ENCODE results near the gene PEX7.
A peak's percentile ranks its signal among the peaks of the same experiment; 100 is the strongest.
"Not testable (repeated sequence)": the region's sequence is repeated elsewhere in the genome, so short reads cannot be mapped to it uniquely, and the experiment has no call there.

PEX7 gene

GRCh38 chr6:136822376-136823127 lies at the start of gene PEX7:
PEX7 (plus strand) TSS chr6:136822592; CDS start chr6:136822666, 74 bp downstream.
- peak; percentile 77 for DNase-seq (ENCODE audit: low spot score)

- no peak for DNase-seq (ENCODE audit: low spot score)
Observed at GRCh38 chr6:136772685-136773472, 49.5 kb upstream of the PEX7 start.

- no peak for DNase-seq (ENCODE audit: low spot score)
Observed at GRCh38 chr6:136773473-136773796, 49.0 kb upstream of the PEX7 start.

GRCh38 chr6:136774228-136775041 lies 48.0 kb upstream of the PEX7 start:
- no peak for DNase-seq (ENCODE audit: low spot score)

GRCh38 chr6:136775081-136775480 lies 47.3 kb upstream of the PEX7 start:
- no peak for DNase-seq (ENCODE audit: low spot score)

GRCh38 chr6:136775548-136775947 lies 46.8 kb upstream of the PEX7 start:
- no peak for DNase-seq (ENCODE audit: low spot score)

GRCh38 chr6:136777651-136778050 lies 44.7 kb upstream of the PEX7 start:
- DNase-seq (ENCODE audit: low spot score): no peak

- no peak for DNase-seq (ENCODE audit: low spot score)
Observed at GRCh38 chr6:136779682-136780081, 42.7 kb upstream of the PEX7 start.

- no peak for DNase-seq (ENCODE audit: low spot score)
Observed at GRCh38 chr6:136780972-136781371, 41.4 kb upstream of the PEX7 start.

- no peak for DNase-seq (ENCODE audit: low spot score)
Observed at GRCh38 chr6:136782021-136782770, 40.2 kb upstream of the PEX7 start.

- DNase-seq (ENCODE audit: low spot score): no peak
Observed at GRCh38 chr6:136783021-136783420, 39.4 kb upstream of the PEX7 start.

- DNase-seq (ENCODE audit: low spot score): no peak
Observed at GRCh38 chr6:136783495-136784270, 38.7 kb upstream of the PEX7 start.

- DNase-seq (ENCODE audit: low spot score): no peak
Observed at GRCh38 chr6:136784271-136784664, 38.1 kb upstream of the PEX7 start.

GRCh38 chr6:136784910-136785746 lies 37.3 kb upstream of the PEX7 start:
- DNase-seq (ENCODE audit: low spot score): no peak

GRCh38 chr6:136786658-136787057 lies 35.7 kb upstream of the PEX7 start:
- no peak for DNase-seq (ENCODE audit: low spot score)

- DNase-seq (ENCODE audit: low spot score): no peak
Observed at GRCh38 chr6:136787726-136788068, 34.7 kb upstream of the PEX7 start.

- no peak for DNase-seq (ENCODE audit: low spot score)
Observed at GRCh38 chr6:136788069-136788902, 34.1 kb upstream of the PEX7 start.

GRCh38 chr6:136789440-136789839 lies 33.0 kb upstream of the PEX7 start:
- DNase-seq (ENCODE audit: low spot score): not testable (repeated sequence)
